ENCODE measurements around the gene TGFB1. TPM values are rescaled to one million over a fixed set of nuclear protein-coding genes. Genes with fewer than 3 reads are reported as not detected.
A peak's percentile ranks its signal among the peaks of the same experiment; 100 is the strongest.

Gene TGFB1
- total RNA-seq, 1 donor from 2014 or later = 193 TPM

DNA sequence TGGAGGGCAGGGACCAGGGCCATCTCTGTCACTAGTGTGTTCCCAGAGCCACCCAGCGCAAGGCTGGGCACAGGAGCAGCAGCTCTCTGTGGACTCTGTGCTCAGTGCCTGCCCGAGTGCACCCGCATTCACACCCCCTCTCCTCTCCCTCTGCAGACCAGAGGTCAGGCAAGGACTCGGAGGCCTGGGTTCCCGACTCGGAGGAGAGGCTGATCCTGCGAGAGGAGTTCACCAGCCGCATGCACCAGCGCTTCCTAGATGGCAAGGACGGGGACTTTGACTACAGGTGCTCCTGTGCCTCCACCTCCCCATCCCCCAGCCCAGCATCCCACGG, 33.6 kb downstream of the TGFB1 start:
- peaks cover 40% of the 10 kb centered on the region for H3K36me3 Mint-ChIP-seq (ENCODE audit: low read depth, unreplicated experiment)
- H3K4me1 Mint-ChIP-seq (ENCODE audit: unreplicated experiment) = peaks cover 26% of the 10 kb centered on the region
- H3K27ac Mint-ChIP-seq (ENCODE audit: unreplicated experiment) = no peak overlapping the region

DNA sequence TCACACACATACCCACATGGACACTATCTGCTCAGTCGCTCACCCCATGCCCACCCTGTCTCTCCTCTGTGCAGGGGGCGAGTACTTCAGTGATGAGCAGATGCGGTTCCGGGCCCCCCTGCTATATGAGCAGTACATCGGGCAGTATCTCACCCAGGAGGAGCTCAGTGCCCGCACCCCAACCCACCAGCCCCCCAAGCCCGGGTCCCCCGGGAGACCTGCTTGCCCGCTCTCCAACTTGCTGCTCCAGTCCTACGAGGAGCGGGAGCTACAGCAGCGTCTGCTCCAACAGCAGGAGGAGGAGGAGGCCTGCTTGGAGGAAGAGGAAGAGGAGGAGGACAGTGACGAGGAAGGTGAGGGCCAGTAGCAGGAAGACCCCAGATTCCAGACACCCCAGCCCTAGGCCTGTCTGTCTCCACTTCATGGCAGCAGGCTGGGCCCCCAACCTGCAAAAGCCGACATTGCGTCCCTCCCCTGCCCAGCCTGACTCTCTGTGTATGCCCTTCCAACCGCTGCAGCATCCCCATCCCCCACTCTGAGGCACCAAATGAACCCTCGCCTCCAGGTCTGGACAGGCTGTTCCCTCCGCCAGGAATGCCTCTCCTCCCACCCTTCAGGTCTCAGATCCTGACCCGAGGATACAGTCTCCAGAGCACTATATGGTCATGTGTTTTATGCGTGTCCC, 34.1 kb downstream of the TGFB1 start:
- DNase-seq (ENCODE audit: low spot score) = no peak
- Mint-ChIP-seq H3K36me3 (ENCODE audit: low read depth, unreplicated experiment) (peaks cover 37% of the 10 kb centered on the region), H3K4me3 (ENCODE audit: unreplicated experiment) (no peak overlapping the region), H3K27ac (ENCODE audit: unreplicated experiment) (no peak overlapping the region), H3K9me3 (ENCODE audit: unreplicated experiment) (no peaks in the 10 kb centered on the region), H3K27me3 (ENCODE audit: unreplicated experiment) (peaks cover 9% of the 10 kb centered on the region), H3K4me1 (ENCODE audit: unreplicated experiment) (peaks cover 22% of the 10 kb centered on the region)
- TF ChIP-seq, protein P1, sequence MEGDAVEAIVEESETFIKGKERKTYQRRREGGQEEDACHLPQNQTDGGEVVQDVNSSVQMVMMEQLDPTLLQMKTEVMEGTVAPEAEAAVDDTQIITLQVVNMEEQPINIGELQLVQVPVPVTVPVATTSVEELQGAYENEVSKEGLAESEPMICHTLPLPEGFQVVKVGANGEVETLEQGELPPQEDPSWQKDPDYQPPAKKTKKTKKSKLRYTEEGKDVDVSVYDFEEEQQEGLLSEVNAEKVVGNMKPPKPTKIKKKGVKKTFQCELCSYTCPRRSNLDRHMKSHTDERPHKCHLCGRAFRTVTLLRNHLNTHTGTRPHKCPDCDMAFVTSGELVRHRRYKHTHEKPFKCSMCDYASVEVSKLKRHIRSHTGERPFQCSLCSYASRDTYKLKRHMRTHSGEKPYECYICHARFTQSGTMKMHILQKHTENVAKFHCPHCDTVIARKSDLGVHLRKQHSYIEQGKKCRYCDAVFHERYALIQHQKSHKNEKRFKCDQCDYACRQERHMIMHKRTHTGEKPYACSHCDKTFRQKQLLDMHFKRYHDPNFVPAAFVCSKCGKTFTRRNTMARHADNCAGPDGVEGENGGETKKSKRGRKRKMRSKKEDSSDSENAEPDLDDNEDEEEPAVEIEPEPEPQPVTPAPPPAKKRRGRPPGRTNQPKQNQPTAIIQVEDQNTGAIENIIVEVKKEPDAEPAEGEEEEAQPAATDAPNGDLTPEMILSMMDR (IDR thresholded peaks at IDR 0.05; ENCODE audit: unreplicated experiment) = no peak

More for the DNA sequence above, 33.6 kb downstream of the TGFB1 start:
- Mint-ChIP-seq H3K27me3 (ENCODE audit: unreplicated experiment) (peaks cover 11% of the 10 kb centered on the region), H3K9me3 (ENCODE audit: unreplicated experiment) (no peaks in the 10 kb centered on the region), H3K4me3 (ENCODE audit: unreplicated experiment) (no peak overlapping the region)
- TF ChIP-seq, protein P1 (IDR thresholded peaks at IDR 0.05; ENCODE audit: unreplicated experiment) = no peak
- DNase-seq (ENCODE audit: low spot score) = no peak

DNA sequence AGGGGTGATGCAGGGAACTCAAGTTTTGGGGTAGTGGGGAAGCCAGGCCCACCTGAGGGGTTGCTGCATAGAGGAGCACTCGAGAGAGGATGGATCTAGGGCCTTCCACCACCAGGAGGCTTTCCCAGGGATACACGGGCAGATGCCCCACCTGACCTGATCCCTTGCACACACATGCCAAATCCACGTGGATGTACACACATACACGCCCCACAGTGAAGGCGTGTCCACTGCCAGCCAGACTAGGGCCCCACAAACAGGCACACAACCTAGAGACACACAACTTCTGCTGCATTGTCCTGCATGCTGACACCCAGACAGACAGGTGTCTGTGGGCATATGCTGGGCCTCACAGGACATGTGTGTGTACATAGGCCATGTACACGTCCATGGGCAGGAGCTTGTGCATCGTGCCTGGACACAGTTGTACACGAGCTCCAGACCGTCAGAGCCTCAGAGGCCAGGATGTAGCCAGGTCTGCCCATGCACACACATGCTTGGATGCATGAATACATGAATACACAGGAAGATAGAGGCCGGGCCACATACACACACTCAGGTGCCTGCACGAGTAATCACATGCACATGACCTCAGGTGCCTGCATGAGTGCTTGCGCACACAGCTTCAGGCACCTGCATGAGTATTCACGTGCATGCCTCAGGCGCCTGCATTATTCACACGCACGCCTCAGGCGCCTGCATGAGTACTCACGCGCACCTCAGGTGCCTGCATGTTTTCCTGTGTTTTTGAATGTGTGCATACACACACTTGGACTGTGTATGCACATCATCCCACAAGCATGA, 34.8 kb downstream of the TGFB1 start:
- Mint-ChIP-seq H3K4me1 (ENCODE audit: unreplicated experiment) (peaks cover 15% of the 10 kb centered on the region), H3K36me3 (ENCODE audit: low read depth, unreplicated experiment) (peaks cover 37% of the 10 kb centered on the region), H3K4me3 (ENCODE audit: unreplicated experiment) (no peak overlapping the region), H3K27ac (ENCODE audit: unreplicated experiment) (no peak overlapping the region), H3K27me3 (ENCODE audit: unreplicated experiment) (peaks cover 9% of the 10 kb centered on the region), H3K9me3 (ENCODE audit: unreplicated experiment) (no peaks in the 10 kb centered on the region)
- DNase-seq (ENCODE audit: low spot score) = no peak
- TF ChIP-seq, protein P1 (IDR thresholded peaks at IDR 0.05; ENCODE audit: unreplicated experiment) = no peak

DNA sequence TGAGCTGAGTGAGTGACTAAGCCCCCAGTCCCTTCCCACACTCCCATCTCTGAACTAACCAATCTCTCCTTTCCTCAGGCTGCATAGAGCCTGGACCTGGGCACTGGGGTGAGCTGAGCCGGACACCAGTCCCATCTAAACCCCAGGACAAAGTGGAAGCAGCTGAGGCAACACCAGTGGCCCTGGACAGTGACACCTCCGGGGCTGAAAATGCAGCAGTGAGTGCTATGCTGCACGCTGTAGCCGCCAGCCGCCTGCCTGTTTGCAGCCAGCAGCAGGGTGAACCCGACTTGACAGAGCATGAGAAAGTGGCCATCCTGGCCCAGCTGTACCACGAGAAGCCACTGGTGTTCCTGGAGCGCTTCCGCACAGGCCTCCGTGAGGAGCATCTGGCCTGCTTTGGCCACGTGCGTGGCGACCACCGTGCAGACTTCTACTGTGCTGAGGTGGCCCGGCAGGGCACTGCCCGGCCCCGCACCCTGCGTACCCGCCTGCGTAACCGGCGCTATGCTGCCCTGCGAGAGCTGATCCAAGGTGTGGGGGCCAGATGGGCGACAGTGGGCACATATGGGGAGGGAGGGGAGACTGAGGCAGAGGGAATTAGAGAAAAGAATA, 37.3 kb downstream of the TGFB1 start:
- Mint-ChIP-seq H3K4me1 (ENCODE audit: unreplicated experiment) (peaks cover 16% of the 10 kb centered on the region), H3K9me3 (ENCODE audit: unreplicated experiment) (no peaks in the 10 kb centered on the region), H3K4me3 (ENCODE audit: unreplicated experiment) (peak overlapping the region; percentile 49), H3K27ac (ENCODE audit: unreplicated experiment) (peak overlapping the region; percentile 54), H3K36me3 (ENCODE audit: low read depth, unreplicated experiment) (peaks cover 38% of the 10 kb centered on the region), H3K27me3 (ENCODE audit: unreplicated experiment) (peaks cover 9% of the 10 kb centered on the region)
- DNase-seq (ENCODE audit: low spot score) = no peak
- TF ChIP-seq, protein P1 (IDR thresholded peaks at IDR 0.05; ENCODE audit: unreplicated experiment) = no peak
